NOMO-1 (cell line): ENCODE results near the gene ALK.

Experiments
- DNase-seq, 2 experiments: peaks; one replicate each; lab custom pipeline; 2025; ENCODE audit not compliant: unreplicated experiment in 2 of 2; lab: John Stamatoyannopoulos, UW

Gene ALK

DNA sequence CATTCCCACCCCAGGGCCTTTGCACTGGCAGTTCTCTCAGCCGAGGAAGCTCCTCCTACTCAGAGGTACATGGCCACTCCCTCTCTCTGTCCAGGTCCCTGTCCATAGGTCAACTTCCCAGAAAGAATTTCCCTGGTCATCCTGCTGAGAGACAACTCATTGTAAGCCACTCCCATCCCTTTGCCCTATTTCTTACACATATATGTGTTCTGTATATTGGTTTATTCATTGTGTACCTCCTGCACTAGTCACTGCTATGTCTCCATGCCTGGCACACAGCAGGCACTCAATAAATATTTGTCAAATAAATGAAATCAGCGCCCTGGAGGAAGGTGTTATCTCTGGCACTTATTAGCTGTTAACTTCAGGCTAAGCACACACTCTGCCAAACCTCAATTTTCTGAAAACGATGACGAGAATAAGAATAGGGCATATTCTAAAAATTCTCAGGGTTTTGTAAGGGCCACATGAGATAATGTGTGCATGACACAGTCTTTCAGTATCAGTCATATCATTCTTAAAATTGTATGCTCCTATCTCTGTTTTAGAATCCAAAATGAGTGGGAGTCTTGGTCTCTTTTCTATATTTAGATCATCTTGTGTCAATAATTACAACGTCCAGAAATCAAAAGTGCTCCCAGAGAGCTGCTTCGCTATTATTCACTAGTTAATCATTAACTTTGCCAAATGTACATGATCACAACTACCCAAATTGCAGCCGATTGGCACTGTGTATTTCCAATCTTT lies 198.0 kb downstream of the ALK start:
- DNase-seq, result no peak

DNA sequence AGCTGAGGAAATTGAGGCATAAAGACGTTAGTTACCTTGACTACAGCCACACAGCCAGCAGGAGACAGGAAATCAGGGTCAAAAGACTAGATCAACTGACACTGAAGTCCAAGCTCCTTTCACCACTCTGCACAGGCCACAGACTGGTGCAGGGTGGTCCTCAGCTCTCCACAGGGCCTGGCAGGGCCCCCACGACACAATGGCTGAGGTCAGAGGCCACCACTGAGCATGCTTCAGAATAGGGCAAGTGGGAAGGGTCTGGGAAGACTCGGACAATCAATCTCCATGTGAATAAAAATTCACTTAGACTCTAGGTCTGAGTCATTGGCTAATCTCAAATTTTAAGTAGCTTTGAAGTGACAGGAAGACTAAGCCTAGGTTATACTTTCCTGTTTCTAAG lies 201.7 kb downstream of the ALK start:
- DNase-seq, result no peak

GRCh38 chr2:29718076-29718686 lies 203.2 kb downstream of the ALK start:
- no peak for DNase-seq

DNA sequence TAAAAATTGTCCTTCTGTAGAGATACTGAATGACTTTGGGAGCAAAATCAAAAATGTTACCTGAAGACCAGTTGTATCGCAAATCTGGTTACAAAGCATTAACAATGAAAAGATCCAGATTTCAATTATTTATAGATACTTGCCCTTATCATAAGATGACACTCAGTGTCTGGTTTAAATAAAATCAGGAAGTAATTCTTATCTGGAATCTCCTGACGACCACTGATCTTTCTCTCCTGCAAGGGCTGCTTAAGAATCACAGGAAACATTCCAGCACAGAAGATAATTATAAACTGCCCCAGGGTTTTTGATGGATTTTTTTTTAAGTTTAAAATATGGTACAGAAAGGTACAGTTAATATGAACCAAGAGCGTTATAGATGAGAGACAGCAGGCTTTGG lies 205.7 kb downstream of the ALK start:
- DNase-seq, result no peak

DNA sequence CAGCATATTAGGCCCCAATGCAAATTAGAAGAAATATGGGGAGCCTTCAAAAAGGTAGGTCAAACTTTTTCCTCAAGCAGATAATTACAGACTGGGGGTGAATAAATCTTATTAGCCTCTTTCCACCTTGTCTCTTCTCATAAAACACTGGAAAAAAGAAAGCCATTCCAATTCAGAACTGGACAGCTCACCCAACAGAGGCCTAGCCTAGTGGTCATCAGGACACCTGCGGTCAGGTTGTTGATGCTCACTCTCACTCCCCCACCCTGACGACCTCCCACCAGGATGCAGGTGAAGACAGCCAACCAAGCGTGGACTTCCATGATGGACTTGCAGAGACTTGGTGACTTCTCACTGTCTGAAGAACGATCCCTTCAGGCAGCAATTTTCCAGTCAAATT lies 207.1 kb downstream of the ALK start:
- no peak for DNase-seq

- DNase-seq, result no peak
These were observed 215.1 kb downstream of the ALK start for GRCh38 chr2:29706171-29706720.

- DNase-seq, result no peak
These were observed 215.8 kb downstream of the ALK start for GRCh38 chr2:29705616-29706015.

- DNase-seq, result no peak
These were observed 218.1 kb downstream of the ALK start for GRCh38 chr2:29703336-29703735.

- DNase-seq, result no peak
These were observed 219.1 kb downstream of the ALK start for GRCh38 chr2:29702276-29702675.

DNA sequence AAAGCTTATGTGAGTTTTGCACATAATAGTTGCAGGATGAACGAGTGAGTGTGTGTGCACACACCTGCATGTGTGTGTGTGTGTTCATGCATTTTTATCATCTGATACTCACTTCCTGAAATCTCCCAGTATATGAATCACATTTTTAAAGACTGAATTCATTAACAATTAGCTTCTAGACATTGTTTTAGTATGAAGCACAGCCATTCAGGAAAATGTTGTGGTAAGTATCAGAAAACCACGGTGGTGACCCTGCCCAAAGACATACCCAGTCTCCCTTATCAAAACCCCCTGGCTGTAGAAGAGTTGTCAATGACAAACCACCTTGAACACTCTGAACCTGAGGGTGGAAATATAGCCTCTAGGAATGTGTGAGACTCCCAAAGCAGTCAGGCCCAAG lies 220.8 kb downstream of the ALK start:
- no peak for DNase-seq

DNA sequence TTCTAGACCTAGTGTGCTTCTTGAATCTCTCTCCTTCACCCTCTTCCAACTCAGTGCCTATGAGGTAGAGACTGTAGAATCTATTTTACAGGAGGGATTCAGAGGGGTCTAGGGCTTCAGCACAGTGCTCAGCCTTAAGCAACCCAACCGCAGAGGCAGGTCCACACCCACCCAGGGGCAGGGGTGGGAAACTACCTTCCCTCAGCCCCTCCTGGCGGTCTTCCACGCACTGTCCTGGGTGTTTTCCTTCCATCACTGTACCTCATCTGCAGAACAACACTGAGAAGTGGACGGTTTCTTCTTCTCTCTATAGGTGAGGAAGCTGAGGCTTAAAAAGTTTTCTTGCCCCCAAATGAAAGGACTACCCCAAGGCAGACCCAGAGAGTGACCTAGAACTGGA lies 222.3 kb downstream of the ALK start:
- DNase-seq, result no peak

DNA sequence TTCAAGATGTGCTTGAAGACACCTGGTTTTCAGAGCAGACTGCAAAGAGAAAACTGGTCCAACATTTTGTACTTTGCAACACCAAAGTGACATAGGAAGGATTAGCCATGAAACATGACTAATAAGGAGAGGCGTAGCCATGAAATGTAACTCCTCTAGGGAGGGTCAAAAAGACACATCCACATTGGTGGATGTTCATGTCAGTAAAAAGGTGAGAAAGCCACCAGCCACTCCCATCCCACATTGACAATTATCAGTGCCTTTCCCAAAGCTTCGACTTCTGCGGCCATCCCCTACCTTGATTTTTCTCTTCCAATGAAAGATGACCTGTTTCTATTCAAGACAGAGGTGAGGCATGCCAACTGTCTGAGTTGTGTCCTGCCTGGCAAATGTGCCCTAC lies 223.2 kb downstream of the ALK start:
- DNase-seq, result no peak

GRCh38 chr2:29697715-29698114 lies 223.7 kb downstream of the ALK start:
- DNase-seq, result no peak

GRCh38 chr2:29697181-29697580 lies 224.2 kb downstream of the ALK start:
- no peak for DNase-seq

GRCh38 chr2:29694741-29695140 lies 226.6 kb downstream of the ALK start:
- DNase-seq, result no peak

DNA sequence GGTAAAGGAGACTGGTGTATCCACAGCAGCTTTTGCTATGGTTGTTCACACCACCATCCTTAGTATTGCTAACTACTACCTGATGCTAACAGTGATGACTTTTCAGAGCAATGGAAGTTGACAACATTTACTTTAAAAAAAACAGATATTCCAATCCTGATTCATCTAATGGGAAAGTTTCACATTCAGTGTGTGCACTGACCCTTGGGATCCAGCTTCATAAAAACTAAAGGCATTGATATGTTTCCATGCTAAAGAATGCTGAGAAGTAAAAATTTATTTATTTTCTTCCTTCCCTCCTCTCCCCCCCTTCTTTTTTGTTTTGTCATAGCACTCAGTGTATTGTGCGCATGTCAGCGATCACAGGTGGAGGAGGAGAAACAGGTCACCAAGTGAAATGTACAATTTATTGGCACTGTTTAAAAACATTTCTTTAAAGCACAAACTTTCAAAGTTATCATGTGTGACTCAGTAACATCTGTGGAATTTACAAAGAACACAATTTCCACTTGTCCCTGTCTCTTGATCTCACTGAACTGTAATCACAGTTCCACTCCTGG lies 229.9 kb downstream of the ALK start:
- no peak for DNase-seq

DNA sequence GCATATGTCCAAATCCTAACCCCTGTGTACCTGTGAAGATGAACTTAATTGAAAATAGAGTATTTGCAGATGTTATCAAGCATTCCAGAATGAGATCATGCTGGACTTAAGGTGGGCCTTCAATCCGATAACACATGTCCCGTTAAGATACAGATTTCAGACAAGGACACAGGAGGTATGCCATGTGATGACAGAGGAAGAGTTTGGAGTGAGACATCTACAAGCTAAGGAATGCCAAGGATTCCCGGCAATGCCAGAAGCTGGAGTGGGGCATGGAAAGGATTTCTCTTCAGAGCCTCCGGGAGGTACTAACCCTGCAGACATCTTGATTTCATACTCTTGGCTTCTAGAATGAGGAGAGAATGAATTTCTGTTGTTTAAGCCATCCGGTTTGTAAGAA lies 231.7 kb downstream of the ALK start:
- no peak for DNase-seq

- DNase-seq, result no peak
These were observed 233.0 kb downstream of the ALK start for GRCh38 chr2:29688429-29688828.

DNA sequence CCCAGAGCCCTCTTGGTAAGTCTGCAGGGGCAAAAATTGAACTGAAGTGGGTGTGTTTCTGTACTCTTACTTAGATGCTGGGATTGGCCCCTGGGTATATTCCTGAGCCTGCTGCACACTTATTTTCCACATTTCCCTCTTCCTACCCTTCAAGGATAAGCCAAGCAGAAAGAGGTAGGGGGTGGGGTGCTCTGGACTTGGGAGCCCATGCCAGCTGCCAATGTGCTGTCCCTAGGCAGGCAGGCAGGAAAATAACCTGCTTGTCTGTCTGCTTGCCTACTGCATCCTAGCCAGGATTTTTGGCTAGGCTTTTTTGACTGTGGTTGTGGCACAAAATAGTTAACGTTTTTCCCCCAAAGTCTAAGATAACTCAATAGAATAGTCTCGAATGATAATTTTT lies 234.3 kb downstream of the ALK start:
- DNase-seq, result no peak

GRCh38 chr2:29676886-29677453 lies 244.4 kb downstream of the ALK start:
- no peak for DNase-seq

DNA sequence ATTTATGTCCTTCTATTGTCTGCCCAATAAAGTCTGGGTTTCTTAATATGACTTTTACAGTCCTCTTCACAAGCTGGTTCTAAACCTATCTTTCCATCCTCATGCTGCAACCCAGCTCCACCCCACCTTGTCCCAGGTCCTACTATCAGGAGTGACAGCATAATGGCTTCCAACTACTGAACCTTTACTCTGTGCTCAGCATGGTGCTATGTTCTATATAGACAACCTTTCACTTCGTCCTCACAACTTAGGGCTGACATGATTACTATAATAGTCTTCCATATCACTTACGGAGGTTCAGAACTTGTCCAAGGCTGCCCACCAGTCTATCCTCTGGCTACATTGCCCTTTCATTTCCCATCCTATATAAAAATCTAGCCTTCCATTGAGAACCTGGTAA lies 256.8 kb downstream of the ALK start:
- no peak for DNase-seq

DNA sequence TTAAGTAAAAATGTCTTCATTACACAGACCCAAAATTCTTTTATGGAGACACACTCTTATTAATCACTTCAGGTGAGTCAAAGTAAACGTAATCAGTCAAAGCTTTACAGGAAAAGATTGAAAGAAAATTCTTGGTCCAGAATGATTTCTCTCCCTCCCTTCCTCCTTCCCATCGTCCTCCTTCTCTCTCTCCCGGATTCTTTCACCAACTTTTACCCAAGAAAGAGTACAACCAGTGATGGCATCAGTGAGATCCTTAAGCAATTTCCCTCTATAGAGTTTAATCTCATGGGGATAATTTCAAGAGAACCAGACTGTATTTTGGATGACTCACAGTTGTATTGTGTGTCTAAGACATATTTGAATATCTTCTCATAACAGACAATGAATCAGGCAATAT lies 258.1 kb downstream of the ALK start:
- DNase-seq, result no peak
